ENCODE measurements around the gene RAD9A.

The RAD9A gene

GRCh38 chr11:67369275-67369674 is 22.5 kb upstream of the RAD9A start:
- Histone ChIP-seq H3K4me3 (ENCODE audit: low read depth in 1 of 5, low read length in 5 of 5) (no peak overlapping the region), H3K27me3 (ENCODE audit: control insufficient read depth in 5 of 5, insufficient read depth in 4 of 5, low read length in 5 of 5) (peaks cover 0 to 10% (median 2%) of the 10 kb centered on the region in 5 donors), H3K36me3 (ENCODE audit: control insufficient read depth in 5 of 5, insufficient read depth in 5 of 5, low read length in 5 of 5) (peaks cover 0 to 9% (median 6%) of the 10 kb centered on the region in 5 donors), H3K9ac (ENCODE audit: low read length in 5 of 5) (no peak overlapping the region), H3K27ac (ENCODE audit: low read depth, low read length) (no peak overlapping the region), H3K4me1 (ENCODE audit: control insufficient read depth in 5 of 5, insufficient read depth in 5 of 5, low read length in 5 of 5) (peaks cover 11 to 51% (median 35%) of the 10 kb centered on the region in 5 donors), H3K9me3 (ENCODE audit: control insufficient read depth in 5 of 5, low read length in 5 of 5) (no peaks in the 10 kb centered on the region)

- no peaks in the 10 kb centered on the region for H3K9me3 ChIP-seq (ENCODE audit: control insufficient read depth in 5 of 5, low read length in 5 of 5)
- H3K27me3 ChIP-seq (ENCODE audit: control insufficient read depth in 5 of 5, insufficient read depth in 4 of 5, low read length in 5 of 5): peaks cover 0 to 10% (median 2%) of the 10 kb centered on the region in 5 donors
- H3K27ac ChIP-seq (ENCODE audit: low read depth, low read length): no peak overlapping the region
- H3K9ac ChIP-seq (ENCODE audit: low read length in 5 of 5): no peak overlapping the region
- peaks cover 13 to 57% (median 41%) of the 10 kb centered on the region in 5 donors for H3K4me1 ChIP-seq (ENCODE audit: control insufficient read depth in 5 of 5, insufficient read depth in 5 of 5, low read length in 5 of 5)
- peaks cover 0 to 6% (median 4%) of the 10 kb centered on the region in 5 donors for H3K36me3 ChIP-seq (ENCODE audit: control insufficient read depth in 5 of 5, insufficient read depth in 5 of 5, low read length in 5 of 5)
- no peak overlapping the region for H3K4me3 ChIP-seq (ENCODE audit: low read depth in 1 of 5, low read length in 5 of 5)
Measured at GRCh38 chr11:67369801-67370284, 21.9 kb upstream of the RAD9A start.

GRCh38 chr11:67370351-67371076 is 21.3 kb upstream of the RAD9A start:
- H3K4me1 ChIP-seq (ENCODE audit: control insufficient read depth in 5 of 5, insufficient read depth in 5 of 5, low read length in 5 of 5): peaks cover 13 to 57% (median 41%) of the 10 kb centered on the region in 5 donors
- no peak overlapping the region for H3K9ac ChIP-seq (ENCODE audit: low read length in 5 of 5)
- H3K27ac ChIP-seq (ENCODE audit: low read depth, low read length): no peak overlapping the region
- no peaks in the 10 kb centered on the region for H3K36me3 ChIP-seq (ENCODE audit: control insufficient read depth in 5 of 5, insufficient read depth in 5 of 5, low read length in 5 of 5)
- no peaks in the 10 kb centered on the region for H3K9me3 ChIP-seq (ENCODE audit: control insufficient read depth in 5 of 5, low read length in 5 of 5)
- H3K27me3 ChIP-seq (ENCODE audit: control insufficient read depth in 5 of 5, insufficient read depth in 4 of 5, low read length in 5 of 5): peaks cover 0 to 7% (median 2%) of the 10 kb centered on the region in 5 donors
- H3K4me3 ChIP-seq (ENCODE audit: low read depth in 1 of 5, low read length in 5 of 5): no peak overlapping the region

- Histone ChIP-seq H3K9me3 (ENCODE audit: control insufficient read depth in 5 of 5, low read length in 5 of 5) (no peaks in the 10 kb centered on the region), H3K4me3 (ENCODE audit: low read depth in 1 of 5, low read length in 5 of 5) (peak overlapping the region in 3 of 5 donors; percentile 42 to 63 (median 51)), H3K4me1 (ENCODE audit: control insufficient read depth in 5 of 5, insufficient read depth in 5 of 5, low read length in 5 of 5) (peaks cover 9 to 50% (median 38%) of the 10 kb centered on the region in 5 donors), H3K36me3 (ENCODE audit: control insufficient read depth in 5 of 5, insufficient read depth in 5 of 5, low read length in 5 of 5) (no peaks in the 10 kb centered on the region), H3K27ac (ENCODE audit: low read depth, low read length) (peak overlapping the region; percentile 50), H3K27me3 (ENCODE audit: control insufficient read depth in 5 of 5, insufficient read depth in 4 of 5, low read length in 5 of 5) (peaks cover 0 to 7% (median 3%) of the 10 kb centered on the region in 5 donors), H3K9ac (ENCODE audit: low read length in 5 of 5) (peak overlapping the region in 1 of 5 donors; percentile 53)
Measured at GRCh38 chr11:67371189-67371910, 20.4 kb upstream of the RAD9A start.

- H3K4me1 ChIP-seq (ENCODE audit: control insufficient read depth in 5 of 5, insufficient read depth in 5 of 5, low read length in 5 of 5): peaks cover 6 to 45% (median 32%) of the 10 kb centered on the region in 5 donors
- H3K9me3 ChIP-seq (ENCODE audit: control insufficient read depth in 5 of 5, low read length in 5 of 5): no peaks in the 10 kb centered on the region
- peak overlapping the region in 3 of 5 donors; percentile 17 to 53 (median 52) for H3K9ac ChIP-seq (ENCODE audit: low read length in 5 of 5)
- H3K36me3 ChIP-seq (ENCODE audit: control insufficient read depth in 5 of 5, insufficient read depth in 5 of 5, low read length in 5 of 5): no peaks in the 10 kb centered on the region
- peak overlapping the region in 4 of 5 donors; percentile 36 to 63 (median 46) for H3K4me3 ChIP-seq (ENCODE audit: low read depth in 1 of 5, low read length in 5 of 5)
- H3K27ac ChIP-seq (ENCODE audit: low read depth, low read length): peak overlapping the region; percentile 50
- H3K27me3 ChIP-seq (ENCODE audit: control insufficient read depth in 5 of 5, insufficient read depth in 4 of 5, low read length in 5 of 5): peaks cover 0 to 7% (median 6%) of the 10 kb centered on the region in 5 donors
Measured at GRCh38 chr11:67371911-67372320, 19.9 kb upstream of the RAD9A start.

- Histone ChIP-seq H3K9ac (ENCODE audit: low read length in 5 of 5) (peak overlapping the region in 4 of 5 donors; percentile 52 to 79 (median 57)), H3K27ac (ENCODE audit: low read depth, low read length) (peak overlapping the region; percentile 50), H3K4me3 (ENCODE audit: low read depth in 1 of 5, low read length in 5 of 5) (peak overlapping the region in 4 of 5 donors; percentile 55 to 69 (median 60)), H3K4me1 (ENCODE audit: control insufficient read depth in 5 of 5, insufficient read depth in 5 of 5, low read length in 5 of 5) (peaks cover 6 to 39% (median 28%) of the 10 kb centered on the region in 5 donors), H3K9me3 (ENCODE audit: control insufficient read depth in 5 of 5, low read length in 5 of 5) (no peaks in the 10 kb centered on the region), H3K27me3 (ENCODE audit: control insufficient read depth in 5 of 5, insufficient read depth in 4 of 5, low read length in 5 of 5) (peaks cover 0 to 12% (median 9%) of the 10 kb centered on the region in 5 donors), H3K36me3 (ENCODE audit: control insufficient read depth in 5 of 5, insufficient read depth in 5 of 5, low read length in 5 of 5) (no peaks in the 10 kb centered on the region)
Measured at GRCh38 chr11:67372321-67372992, 19.3 kb upstream of the RAD9A start.

- peak within 1 kb of the TSS; percentile 75 for H3K27ac ChIP-seq (ENCODE audit: low read depth, low read length)
- H3K27me3 ChIP-seq (ENCODE audit: control insufficient read depth in 5 of 5, insufficient read depth in 4 of 5, low read length in 5 of 5): peaks cover 0 to 13% (median 10%) of the 10 kb centered on the region in 5 donors
- peak within 1 kb of the TSS; percentile 16 to 79 (median 61) for H3K9ac ChIP-seq (ENCODE audit: low read length in 5 of 5)
- H3K4me1 ChIP-seq (ENCODE audit: control insufficient read depth in 5 of 5, insufficient read depth in 5 of 5, low read length in 5 of 5): peaks cover 6 to 34% (median 28%) of the 10 kb centered on the region in 5 donors
- no peaks in the 10 kb centered on the region for H3K9me3 ChIP-seq (ENCODE audit: control insufficient read depth in 5 of 5, low read length in 5 of 5)
- peak within 1 kb of the TSS; percentile 55 to 69 (median 59) for H3K4me3 ChIP-seq (ENCODE audit: low read depth in 1 of 5, low read length in 5 of 5)
- H3K36me3 ChIP-seq (ENCODE audit: control insufficient read depth in 5 of 5, insufficient read depth in 5 of 5, low read length in 5 of 5): no peaks in the 10 kb centered on the region
Measured at GRCh38 chr11:67372993-67373647, 18.7 kb upstream of the RAD9A start, which contains the start of gene CLCF1. Gene CLCF1 (minus strand): TSS chr11:67373598. CDS start chr11:67373539, 59 bp downstream.

GRCh38 chr11:67373648-67374570 is 17.9 kb upstream of the RAD9A start:
- Histone ChIP-seq H3K9ac (ENCODE audit: low read length in 5 of 5) (peak overlapping the region; percentile 16 to 70 (median 61)), H3K4me1 (ENCODE audit: control insufficient read depth in 5 of 5, insufficient read depth in 5 of 5, low read length in 5 of 5) (peaks cover 6 to 31% (median 28%) of the 10 kb centered on the region in 5 donors), H3K27ac (ENCODE audit: low read depth, low read length) (peak overlapping the region; percentile 75), H3K27me3 (ENCODE audit: control insufficient read depth in 5 of 5, insufficient read depth in 4 of 5, low read length in 5 of 5) (peaks cover 0 to 15% (median 10%) of the 10 kb centered on the region in 5 donors), H3K36me3 (ENCODE audit: control insufficient read depth in 5 of 5, insufficient read depth in 5 of 5, low read length in 5 of 5) (no peaks in the 10 kb centered on the region), H3K9me3 (ENCODE audit: control insufficient read depth in 5 of 5, low read length in 5 of 5) (no peaks in the 10 kb centered on the region), H3K4me3 (ENCODE audit: low read depth in 1 of 5, low read length in 5 of 5) (peak overlapping the region; percentile 55 to 69 (median 59))

All from subcutaneous abdominal adipose tissue (tissue), 5 donors.